ENCODE data around the gene CD164L2. TPM values are rescaled to one million over a fixed set of nuclear protein-coding genes. Genes with fewer than 3 reads are reported as not detected.
A peak's percentile ranks its signal among the peaks of the same experiment; 100 is the strongest.
"Not testable (repeated sequence)": the region's sequence is repeated elsewhere in the genome, so short reads cannot be mapped to it uniquely, and the experiment has no call there.

CD164L2 gene
- total RNA-seq, 2 donors from 2014 or later, result not detected

- no peaks in the 10 kb centered on the region for H3K9me3 ChIP-seq (ENCODE audit: control insufficient read depth, low read length, poor library complexity, severe bottlenecking)
- Mint-ChIP-seq H3K27me3 (no peaks in the 10 kb centered on the region), H3K4me3 (no peak overlapping the region), H3K36me3 (ENCODE audit: low read depth) (peaks cover 4% of the 10 kb centered on the region), H3K4me1 (peaks cover 13% of the 10 kb centered on the region), H3K27ac (no peak overlapping the region)
- no peak for DNase-seq
- ATAC-seq, result no peak
These were observed 31.0 kb upstream of the CD164L2 start for GRCh38 chr1:27414091-27414490.

DNA sequence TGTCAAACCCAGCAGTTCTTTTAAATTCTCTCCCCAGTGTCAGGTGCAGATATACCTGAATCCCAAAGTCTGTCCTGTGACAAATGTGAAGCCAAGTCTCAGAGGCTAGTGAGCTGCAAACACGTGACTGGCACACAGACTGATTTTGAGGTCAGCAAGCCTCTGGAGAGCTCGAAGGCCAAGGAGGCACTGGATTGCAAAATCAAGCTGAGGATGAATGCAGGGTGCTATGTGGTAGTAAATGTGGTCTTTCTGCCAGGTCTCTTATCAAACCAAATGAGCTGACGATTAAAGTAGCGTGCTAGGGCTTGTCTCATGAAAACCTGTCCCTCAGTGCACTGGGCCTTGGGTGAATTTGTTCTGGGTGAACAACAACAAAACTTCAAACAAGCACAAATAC is 29.9 kb upstream of the CD164L2 start:
- Mint-ChIP-seq H3K4me1 (peaks cover 5% of the 10 kb centered on the region), H3K4me3 (no peak overlapping the region), H3K36me3 (ENCODE audit: low read depth) (peaks cover 3% of the 10 kb centered on the region), H3K27me3 (no peaks in the 10 kb centered on the region), H3K27ac (no peak overlapping the region)
- DNase-seq, result no peak
- no peaks in the 10 kb centered on the region for H3K9me3 ChIP-seq (ENCODE audit: control insufficient read depth, low read length, poor library complexity, severe bottlenecking)
- no peak for ATAC-seq

DNA sequence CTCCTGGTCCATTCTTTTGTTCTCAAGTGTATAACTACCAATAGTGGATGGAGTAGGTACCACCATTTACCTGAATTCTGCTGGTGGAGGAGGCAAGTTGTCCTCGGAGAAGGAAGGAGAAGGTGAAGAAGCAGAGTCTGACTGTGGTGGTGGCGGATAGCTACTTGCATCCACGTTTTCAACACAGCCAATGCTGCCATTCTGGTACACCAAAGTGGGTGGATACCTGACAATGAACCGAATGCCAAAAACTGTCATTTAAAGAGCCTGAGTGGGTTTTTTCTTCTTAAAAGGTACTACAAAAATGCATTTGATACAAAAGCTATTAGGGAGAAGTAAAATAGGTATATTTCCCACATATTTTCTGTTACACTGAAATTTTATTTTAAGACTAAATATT is 29.4 kb upstream of the CD164L2 start:
- H3K27me3 Mint-ChIP-seq, result no peaks in the 10 kb centered on the region
- DNase-seq (no peak), ATAC-seq (no peak)
- H3K9me3 ChIP-seq (ENCODE audit: control insufficient read depth, low read length, poor library complexity, severe bottlenecking), result no peaks in the 10 kb centered on the region
- peaks cover 5% of the 10 kb centered on the region for H3K4me1 Mint-ChIP-seq
- peaks cover 3% of the 10 kb centered on the region for H3K36me3 Mint-ChIP-seq (ENCODE audit: low read depth)
- H3K4me3 Mint-ChIP-seq, result no peak overlapping the region
- no peak overlapping the region for H3K27ac Mint-ChIP-seq

DNA sequence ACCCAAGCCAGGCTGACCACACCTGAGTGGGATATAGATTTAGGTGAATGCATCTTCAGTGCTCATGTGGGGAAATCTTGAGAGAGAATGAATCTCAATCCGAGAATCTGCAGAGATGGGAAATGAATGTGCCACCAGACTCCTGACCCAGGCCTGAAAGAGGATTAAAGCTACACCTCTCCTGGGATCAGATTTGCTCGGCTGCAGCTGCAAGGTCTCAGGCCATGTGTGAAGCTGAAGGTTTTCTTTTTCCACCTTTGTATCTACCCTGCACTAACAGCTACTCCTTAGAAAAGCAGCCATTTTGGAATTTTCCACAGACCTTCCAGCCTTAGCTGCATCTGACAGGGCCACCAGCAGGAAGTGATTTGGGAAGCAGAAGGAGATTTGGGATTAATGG is 27.6 kb upstream of the CD164L2 start:
- Mint-ChIP-seq H3K4me3 (no peak overlapping the region), H3K27me3 (no peaks in the 10 kb centered on the region), H3K36me3 (ENCODE audit: low read depth) (no peaks in the 10 kb centered on the region), H3K27ac (peak overlapping the region; percentile 11), H3K4me1 (no peaks in the 10 kb centered on the region)
- no peaks in the 10 kb centered on the region for H3K9me3 ChIP-seq (ENCODE audit: control insufficient read depth, low read length, poor library complexity, severe bottlenecking)
- no peak for ATAC-seq
- DNase-seq, result no peak

GRCh38 chr1:27409669-27410068 is 26.5 kb upstream of the CD164L2 start:
- DNase-seq (no peak), ATAC-seq (no peak)
- Mint-ChIP-seq H3K27ac (no peak overlapping the region), H3K4me1 (no peaks in the 10 kb centered on the region), H3K36me3 (ENCODE audit: low read depth) (no peaks in the 10 kb centered on the region), H3K4me3 (no peak overlapping the region), H3K27me3 (no peaks in the 10 kb centered on the region)
- H3K9me3 ChIP-seq (ENCODE audit: control insufficient read depth, low read length, poor library complexity, severe bottlenecking), result no peaks in the 10 kb centered on the region

- Mint-ChIP-seq H3K27ac (no peak overlapping the region), H3K4me1 (peaks cover 3% of the 10 kb centered on the region), H3K27me3 (no peaks in the 10 kb centered on the region), H3K4me3 (no peak overlapping the region), H3K36me3 (ENCODE audit: low read depth) (no peaks in the 10 kb centered on the region)
- DNase-seq (no peak), ATAC-seq (no peak)
- H3K9me3 ChIP-seq (ENCODE audit: control insufficient read depth, low read length, poor library complexity, severe bottlenecking), result no peaks in the 10 kb centered on the region
These were observed 25.0 kb upstream of the CD164L2 start for GRCh38 chr1:27408151-27408550.

DNA sequence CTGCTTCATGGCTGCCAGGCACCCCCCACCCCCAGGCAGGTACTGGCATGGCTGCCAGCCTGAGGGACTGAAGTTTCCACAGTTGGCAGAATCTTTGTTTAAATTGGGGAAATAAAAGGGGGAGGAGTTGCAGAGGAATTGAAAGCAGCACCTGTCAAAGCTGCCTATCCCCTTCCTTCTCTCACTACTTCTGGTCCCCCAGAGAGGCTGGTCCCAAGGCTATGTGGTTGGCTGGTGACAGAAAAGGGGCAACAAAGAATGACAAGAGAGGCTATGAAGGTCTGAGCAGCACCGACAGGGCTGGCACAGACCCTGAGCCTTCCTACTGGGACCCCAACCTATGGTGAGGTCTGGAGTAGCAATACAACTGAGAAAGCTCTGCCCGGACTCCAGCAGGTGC is 23.7 kb upstream of the CD164L2 start:
- not testable (repeated sequence) for H3K27ac Mint-ChIP-seq; H3K36me3 Mint-ChIP-seq (ENCODE audit: low read depth); H3K4me3 Mint-ChIP-seq; H3K9me3 ChIP-seq (ENCODE audit: control insufficient read depth, low read length, poor library complexity, severe bottlenecking); DNase-seq; ATAC-seq; H3K4me1 Mint-ChIP-seq; H3K27me3 Mint-ChIP-seq

DNA sequence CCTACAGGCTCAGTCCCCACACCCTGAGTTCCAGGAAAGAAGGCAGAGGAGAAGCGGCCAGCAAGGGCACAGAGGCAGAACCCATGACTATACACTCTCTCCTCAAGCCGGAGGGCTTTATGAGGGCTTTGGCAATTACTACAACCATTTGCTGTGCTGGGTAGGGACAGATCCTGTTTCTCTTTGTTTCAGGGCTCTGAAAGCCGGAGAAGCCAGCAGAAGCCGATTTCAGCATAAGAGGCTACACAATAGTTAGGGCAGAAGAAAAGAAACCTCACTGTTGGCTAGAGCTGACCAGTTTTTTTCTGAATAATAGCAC is 23.2 kb upstream of the CD164L2 start:
- no peaks in the 10 kb centered on the region for H3K36me3 Mint-ChIP-seq (ENCODE audit: low read depth)
- no peaks in the 10 kb centered on the region for H3K9me3 ChIP-seq (ENCODE audit: control insufficient read depth, low read length, poor library complexity, severe bottlenecking)
- DNase-seq (no peak), ATAC-seq (no peak)
- H3K27ac Mint-ChIP-seq, result peak overlapping the region; percentile 79
- no peaks in the 10 kb centered on the region for H3K27me3 Mint-ChIP-seq
- peaks cover 3% of the 10 kb centered on the region for H3K4me1 Mint-ChIP-seq
- no peak overlapping the region for H3K4me3 Mint-ChIP-seq

DNA sequence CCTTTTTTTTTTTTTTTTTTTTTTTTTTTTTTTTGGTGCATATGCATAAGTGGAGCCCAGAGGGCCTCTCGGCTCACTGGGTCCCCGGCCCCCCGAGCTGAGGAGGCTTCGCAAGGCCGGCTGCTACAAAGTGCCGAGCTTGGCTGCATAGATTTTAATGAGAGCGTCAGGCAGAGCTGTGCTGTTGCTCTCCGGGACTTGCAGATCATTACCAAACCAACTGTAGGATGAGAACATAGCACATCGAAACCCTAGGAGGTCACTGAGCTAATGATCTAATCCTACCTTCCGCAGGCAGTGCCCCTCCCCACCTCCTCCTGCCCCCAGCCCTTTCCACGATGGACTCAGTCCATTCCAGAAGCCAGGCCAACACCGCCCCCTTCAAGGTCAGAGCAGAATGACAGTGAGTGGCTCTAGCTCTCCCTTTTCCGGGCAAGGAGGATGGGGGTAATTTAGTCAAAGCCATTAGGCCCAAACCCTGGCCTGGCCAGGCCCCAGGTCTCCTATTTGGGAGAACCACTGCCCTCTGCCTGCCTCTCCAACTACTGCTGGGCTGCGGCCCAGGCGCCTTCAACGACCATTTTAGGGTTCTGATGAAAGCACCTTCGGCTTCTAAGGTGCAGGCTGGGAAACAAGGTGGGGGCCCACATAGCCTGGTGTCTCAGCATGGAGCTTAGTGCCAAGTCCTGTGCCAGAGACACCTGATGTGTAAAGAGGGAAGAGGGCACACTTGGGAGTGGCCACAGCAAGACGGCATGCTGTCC is 22.6 kb upstream of the CD164L2 start:
- not testable (repeated sequence) for H3K4me3 Mint-ChIP-seq; H3K4me1 Mint-ChIP-seq; H3K27me3 Mint-ChIP-seq; H3K36me3 Mint-ChIP-seq (ENCODE audit: low read depth); H3K9me3 ChIP-seq (ENCODE audit: control insufficient read depth, low read length, poor library complexity, severe bottlenecking); DNase-seq; ATAC-seq
- peak overlapping the region; percentile 79 for H3K27ac Mint-ChIP-seq

DNA sequence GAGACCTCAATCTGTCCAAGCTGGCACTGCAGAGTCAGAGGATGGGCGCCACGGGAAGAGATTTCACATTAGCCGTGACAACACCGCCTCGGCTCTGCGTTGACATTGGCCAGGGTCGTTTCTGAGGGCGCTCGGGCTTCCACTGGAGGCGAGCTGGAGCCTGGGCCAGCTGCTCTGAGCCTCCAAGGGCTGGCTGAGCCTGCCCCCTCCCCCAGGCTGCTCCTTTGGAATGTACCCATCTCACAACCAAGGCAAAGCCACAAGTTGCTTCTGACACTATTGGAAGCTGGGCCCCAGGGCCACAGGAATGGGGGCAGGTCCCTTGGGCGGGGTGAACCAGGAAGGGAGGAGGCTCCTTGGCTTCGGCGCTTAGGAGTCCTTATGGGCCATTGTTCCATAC is 21.9 kb upstream of the CD164L2 start:
- ATAC-seq (no peak), DNase-seq (no peak)
- Mint-ChIP-seq H3K27me3 (no peaks in the 10 kb centered on the region), H3K27ac (no peak overlapping the region), H3K4me1 (peaks cover 7% of the 10 kb centered on the region), H3K36me3 (ENCODE audit: low read depth) (no peaks in the 10 kb centered on the region), H3K4me3 (no peak overlapping the region)
- H3K9me3 ChIP-seq (ENCODE audit: control insufficient read depth, low read length, poor library complexity, severe bottlenecking), result no peaks in the 10 kb centered on the region

DNA sequence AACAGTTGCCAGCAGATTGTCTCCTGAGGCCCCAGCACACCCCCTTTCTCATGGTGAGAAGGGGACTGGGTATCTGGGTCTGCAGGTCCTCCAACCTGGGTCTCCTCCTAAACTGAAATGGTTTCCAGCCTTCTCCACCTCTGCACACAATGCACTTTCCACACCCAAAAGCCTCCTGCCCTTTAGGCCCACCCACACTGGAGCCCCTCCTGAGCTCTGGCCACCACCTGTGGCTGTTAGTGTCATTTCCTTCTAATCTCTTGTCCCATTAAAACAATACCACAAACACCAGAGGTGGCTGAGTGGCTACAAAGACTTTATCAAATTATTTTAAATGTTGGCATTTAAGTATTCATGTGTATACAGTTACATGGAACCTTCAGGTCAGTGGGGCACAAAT is 20.8 kb upstream of the CD164L2 start:
- H3K9me3 ChIP-seq (ENCODE audit: control insufficient read depth, low read length, poor library complexity, severe bottlenecking), result no peaks in the 10 kb centered on the region
- peak overlapping the region; percentile 59 for H3K4me3 Mint-ChIP-seq
- H3K27me3 Mint-ChIP-seq, result no peaks in the 10 kb centered on the region
- no peak for DNase-seq
- no peak for ATAC-seq
- H3K4me1 Mint-ChIP-seq, result peaks cover 7% of the 10 kb centered on the region
- peak overlapping the region; percentile 86 for H3K27ac Mint-ChIP-seq
- no peaks in the 10 kb centered on the region for H3K36me3 Mint-ChIP-seq (ENCODE audit: low read depth)

DNA sequence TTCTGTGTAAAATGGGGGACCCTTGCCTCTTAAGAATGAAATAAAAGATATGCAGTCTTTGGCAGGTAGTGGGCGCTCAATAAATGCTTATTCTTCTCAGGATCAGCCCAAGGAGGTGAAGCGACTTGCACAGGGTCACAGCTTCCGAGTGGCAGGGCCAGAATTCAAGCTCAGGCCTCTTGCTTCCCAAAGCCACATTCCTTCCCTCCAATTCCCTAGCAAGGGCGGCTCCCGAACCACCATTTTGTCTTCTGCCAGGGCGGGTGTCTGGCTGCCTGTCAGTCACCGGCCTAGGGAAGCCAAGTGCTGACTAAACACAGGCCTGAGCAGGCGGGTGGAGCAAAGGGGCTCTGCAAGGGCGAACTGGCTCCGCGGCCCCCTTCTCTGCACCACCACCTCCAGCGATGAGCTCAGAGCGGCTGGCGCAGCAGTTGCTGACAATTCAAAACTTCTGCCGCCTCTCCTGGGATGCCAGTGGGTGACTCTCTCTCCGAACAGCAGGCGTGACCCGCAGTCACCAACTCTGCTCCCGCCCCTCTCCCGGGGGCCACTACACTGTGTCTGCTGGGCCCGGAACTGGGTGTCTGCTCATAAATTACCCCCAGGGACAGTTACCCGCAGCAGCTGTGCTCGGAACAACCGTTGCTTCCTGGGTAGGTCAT is 20.1 kb upstream of the CD164L2 start:
- ATAC-seq, result peak; percentile 54
- Mint-ChIP-seq H3K36me3 (ENCODE audit: low read depth) (no peaks in the 10 kb centered on the region), H3K27me3 (no peaks in the 10 kb centered on the region), H3K4me1 (peaks cover 7% of the 10 kb centered on the region), H3K27ac (peak overlapping the region; percentile 86), H3K4me3 (no peak overlapping the region)
- no peak for DNase-seq
- no peaks in the 10 kb centered on the region for H3K9me3 ChIP-seq (ENCODE audit: control insufficient read depth, low read length, poor library complexity, severe bottlenecking)

DNA sequence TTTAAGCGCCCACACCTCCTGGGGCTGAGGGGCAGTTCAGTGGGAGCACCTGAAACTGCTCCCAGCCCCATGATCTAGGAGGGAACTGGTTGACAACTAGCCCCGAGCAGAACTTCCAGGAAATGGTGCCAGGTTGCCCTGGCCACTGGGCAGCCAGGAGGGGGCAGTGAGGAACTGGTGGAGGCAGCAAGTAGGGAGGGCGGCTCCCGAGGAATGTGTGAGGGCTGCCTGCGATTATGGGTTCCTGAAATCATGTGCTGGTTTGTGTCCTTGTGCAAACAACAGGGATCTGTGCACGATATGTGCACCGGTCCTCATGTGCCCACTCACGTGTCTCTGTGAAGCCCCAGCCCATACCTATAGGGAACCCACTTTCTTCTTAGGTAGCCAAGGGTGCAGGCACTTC is 19.2 kb upstream of the CD164L2 start:
- ATAC-seq (peak; percentile 27), DNase-seq (no peak)
- H3K9me3 ChIP-seq (ENCODE audit: control insufficient read depth, low read length, poor library complexity, severe bottlenecking), result no peaks in the 10 kb centered on the region
- Mint-ChIP-seq H3K36me3 (ENCODE audit: low read depth) (no peaks in the 10 kb centered on the region), H3K4me3 (no peak overlapping the region), H3K4me1 (peaks cover 7% of the 10 kb centered on the region), H3K27me3 (no peaks in the 10 kb centered on the region), H3K27ac (peak overlapping the region; percentile 8)

- H3K4me1 Mint-ChIP-seq, result peaks cover 7% of the 10 kb centered on the region
- ATAC-seq, result no peak
These were observed 17.8 kb upstream of the CD164L2 start for GRCh38 chr1:27400963-27401341.

More at GRCh38 chr1:27400963-27401341, 17.8 kb upstream of the CD164L2 start:
- Mint-ChIP-seq H3K27me3 (no peaks in the 10 kb centered on the region), H3K27ac (no peak overlapping the region), H3K36me3 (ENCODE audit: low read depth) (no peaks in the 10 kb centered on the region), H3K4me3 (no peak overlapping the region)
- DNase-seq, result no peak
- no peaks in the 10 kb centered on the region for H3K9me3 ChIP-seq (ENCODE audit: control insufficient read depth, low read length, poor library complexity, severe bottlenecking)

All from T-helper 17 cell (primary cell).